ENCODE results near the gene TMEM97. TPM values are rescaled to one million over a fixed set of nuclear protein-coding genes. Genes with fewer than 3 reads are reported as not detected.

The TMEM97 gene
- total and polyA plus RNA-seq, 2 experiments from 2014 or later, result 101 to 216 TPM

- no peak for TF ChIP-seq ZNF462 (CRISPR knock-in tag; IDR thresholded peaks at IDR 0.05)
- TF ChIP-seq EZH2 (IDR thresholded peaks at IDR 0.05; ENCODE audit: low read depth, unreplicated experiment), result no peak
- TF ChIP-seq NANOG (IDR thresholded peaks at IDR 0.05; ENCODE audit: borderline replicate concordance), result no peak
- TF ChIP-seq ETS1 (IDR thresholded peaks at IDR 0.05), result no peak
- no peak for TF ChIP-seq EZH2phosphoT487 (IDR thresholded peaks at IDR 0.05; ENCODE audit: unreplicated experiment)
- TF ChIP-seq ZNF331 (CRISPR knock-in tag; IDR thresholded peaks at IDR 0.05; ENCODE audit: low read depth), result no peak
- no peak for TF ChIP-seq CTCF (conservative IDR thresholded peaks at IDR 0.05; ENCODE audit: low read depth in 2 of 2)
Measured at GRCh38 chr17:28276011-28276410, 43.0 kb upstream of the TMEM97 start (continued).

All from GM23338 (cell line).